ENCODE measurements around the gene PCDHGA7.
"Not testable (repeated sequence)": the region's sequence is repeated elsewhere in the genome, so short reads cannot be mapped to it uniquely, and the experiment has no call there.

The PCDHGA7 gene

DNA sequence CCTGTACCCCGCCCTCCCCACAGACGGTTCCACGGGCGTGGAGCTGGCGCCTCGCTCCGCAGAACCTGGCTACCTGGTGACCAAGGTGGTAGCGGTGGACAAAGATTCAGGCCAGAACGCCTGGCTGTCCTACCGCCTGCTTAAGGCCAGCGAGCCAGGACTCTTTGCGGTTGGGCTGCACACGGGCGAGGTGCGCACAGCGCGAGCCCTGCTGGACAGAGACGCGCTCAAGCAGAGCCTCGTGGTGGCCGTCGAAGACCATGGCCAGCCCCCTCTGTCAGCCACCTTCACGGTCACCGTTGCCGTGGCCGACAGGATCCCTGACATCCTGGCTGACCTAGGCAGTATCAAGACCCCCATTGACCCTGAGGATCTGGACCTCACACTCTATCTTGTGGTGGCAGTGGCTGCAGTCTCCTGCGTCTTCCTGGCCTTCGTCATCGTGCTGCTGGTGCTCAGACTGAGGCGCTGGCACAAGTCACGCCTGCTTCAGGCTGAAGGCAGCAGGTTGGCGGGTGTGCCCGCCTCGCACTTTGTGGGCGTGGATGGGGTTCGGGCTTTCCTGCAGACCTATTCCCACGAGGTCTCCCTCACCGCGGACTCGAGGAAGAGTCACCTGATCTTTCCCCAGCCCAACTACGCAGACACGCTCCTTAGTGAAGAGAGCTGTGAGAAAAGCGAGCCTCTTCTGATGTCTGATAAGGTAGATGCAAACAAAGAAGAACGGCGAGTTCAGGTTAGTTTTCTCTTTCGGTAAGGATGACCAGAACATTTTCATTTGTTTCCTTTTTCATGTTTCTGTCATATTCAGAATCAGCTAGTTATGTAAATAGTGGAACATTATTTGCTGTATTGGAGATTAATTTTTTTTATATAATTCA lies 16.3 kb upstream of the PCDHGA7 start:
- DNase-seq: no peak

GRCh38 chr5:141369994-141370848 lies 12.3 kb upstream of the PCDHGA7 start, which contains the start of gene PCDHGB3:
Gene PCDHGB3, plus strand, starts transcription at chr5:141370242. Its CDS starts 153 bp downstream, at chr5:141370395.
- DNase-seq: no peak

GRCh38 chr5:141371572-141372475 lies 10.7 kb upstream of the PCDHGA7 start:
- no peak for DNase-seq

DNA sequence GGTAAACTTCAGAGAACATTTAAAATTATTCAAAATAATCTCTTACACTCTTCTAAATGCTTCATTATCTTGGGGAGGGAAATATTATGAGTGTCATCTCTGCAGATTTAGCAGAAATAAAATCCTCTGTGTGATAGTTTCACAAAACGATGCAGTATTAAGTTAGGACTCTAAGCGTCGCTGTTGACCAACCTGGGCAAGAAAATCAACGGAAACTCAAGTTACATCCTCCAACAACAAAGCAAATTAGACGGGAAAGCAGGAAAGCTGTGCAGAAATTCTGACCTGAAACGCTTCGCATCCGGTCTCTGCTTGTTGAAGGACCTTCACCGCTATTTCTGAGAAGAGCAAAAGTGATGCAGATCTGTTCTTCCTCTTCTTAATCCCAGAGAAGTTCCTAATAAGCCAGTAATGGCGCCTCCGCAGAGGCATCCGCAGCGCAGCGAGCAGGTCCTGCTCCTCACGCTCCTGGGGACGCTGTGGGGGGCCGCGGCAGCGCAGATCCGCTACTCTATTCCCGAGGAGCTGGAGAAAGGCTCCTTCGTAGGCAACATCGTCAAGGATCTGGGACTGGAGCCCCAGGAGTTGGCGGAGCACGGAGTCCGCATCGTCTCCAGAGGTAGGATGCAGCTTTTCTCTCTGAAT lies 8.7 kb upstream of the PCDHGA7 start, which contains the start of gene PCDHGA6:
TSS of gene PCDHGA6 (plus strand) at position 219 of the 645 bp plus-strand sequence. CDS start at position 412, 193 bp downstream.
- DNase-seq: no peak

DNA sequence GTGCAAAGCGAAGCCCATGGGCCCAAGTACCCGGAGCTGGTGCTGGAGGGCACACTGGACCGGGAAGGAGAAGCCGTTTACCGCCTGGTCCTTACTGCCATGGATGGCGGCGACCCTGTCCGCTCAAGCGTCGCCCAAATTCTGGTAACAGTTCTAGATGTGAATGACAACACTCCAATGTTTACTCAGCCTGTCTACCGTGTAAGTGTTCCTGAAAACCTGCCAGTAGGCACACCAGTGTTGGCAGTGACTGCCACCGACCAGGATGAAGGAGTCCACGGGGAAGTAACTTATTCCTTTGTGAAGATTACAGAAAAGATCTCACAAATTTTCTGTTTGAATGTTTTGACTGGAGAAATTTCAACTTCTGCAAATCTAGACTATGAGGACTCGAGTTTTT lies 7.9 kb upstream of the PCDHGA7 start:
- no peak for DNase-seq

- DNase-seq: not testable (repeated sequence)
These were observed 6.9 kb upstream of the PCDHGA7 start for GRCh38 chr5:141375444-141376155.

- DNase-seq: no peak
These were observed 803 bp downstream of the PCDHGA7 start for GRCh38 chr5:141383345-141383744.

GRCh38 chr5:141384471-141385267 lies 2.1 kb downstream of the PCDHGA7 start:
- no peak for DNase-seq

GRCh38 chr5:141387557-141388311 lies 5.2 kb downstream of the PCDHGA7 start, which contains the start of gene PCDHGB4:
Gene PCDHGB4, plus strand, starts transcription at chr5:141387698. Its CDS starts 187 bp downstream, at chr5:141387885.
- DNase-seq: not testable (repeated sequence)

GRCh38 chr5:141388661-141389060 lies 6.1 kb downstream of the PCDHGA7 start:
- DNase-seq: no peak

DNA sequence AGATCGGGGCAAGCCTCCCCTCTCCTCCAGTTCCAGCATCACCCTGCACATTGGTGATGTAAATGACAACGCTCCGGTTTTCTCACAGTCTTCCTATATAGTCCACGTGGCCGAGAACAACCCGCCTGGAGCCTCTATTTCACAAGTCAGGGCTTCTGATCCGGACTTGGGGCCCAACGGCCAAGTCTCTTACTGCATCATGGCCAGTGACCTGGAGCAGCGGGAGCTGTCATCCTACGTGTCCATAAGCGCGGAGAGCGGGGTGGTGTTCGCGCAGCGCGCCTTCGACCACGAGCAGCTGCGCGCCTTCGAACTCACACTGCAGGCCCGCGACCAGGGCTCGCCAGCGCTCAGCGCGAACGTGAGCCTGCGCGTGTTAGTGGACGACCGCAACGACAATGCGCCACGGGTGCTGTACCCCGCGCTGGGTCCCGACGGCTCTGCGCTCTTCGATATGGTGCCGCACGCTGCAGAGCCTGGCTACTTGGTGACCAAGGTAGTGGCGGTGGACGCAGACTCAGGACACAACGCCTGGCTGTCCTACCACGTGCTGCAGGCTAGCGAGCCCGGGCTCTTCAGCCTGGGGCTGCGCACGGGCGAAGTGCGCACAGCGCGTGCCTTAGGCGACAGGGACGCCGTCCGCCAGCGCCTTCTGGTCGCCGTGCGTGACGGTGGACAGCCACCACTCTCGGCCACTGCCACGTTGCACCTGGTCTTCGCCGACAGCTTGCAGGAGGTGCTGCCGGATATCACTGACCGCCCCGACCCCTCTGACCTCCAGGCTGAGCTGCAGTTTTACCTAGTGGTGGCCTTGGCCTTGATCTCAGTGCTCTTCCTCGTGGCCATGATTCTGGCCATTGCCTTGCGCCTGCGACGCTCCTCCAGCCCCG lies 6.9 kb downstream of the PCDHGA7 start:
- no peak for DNase-seq

DNA sequence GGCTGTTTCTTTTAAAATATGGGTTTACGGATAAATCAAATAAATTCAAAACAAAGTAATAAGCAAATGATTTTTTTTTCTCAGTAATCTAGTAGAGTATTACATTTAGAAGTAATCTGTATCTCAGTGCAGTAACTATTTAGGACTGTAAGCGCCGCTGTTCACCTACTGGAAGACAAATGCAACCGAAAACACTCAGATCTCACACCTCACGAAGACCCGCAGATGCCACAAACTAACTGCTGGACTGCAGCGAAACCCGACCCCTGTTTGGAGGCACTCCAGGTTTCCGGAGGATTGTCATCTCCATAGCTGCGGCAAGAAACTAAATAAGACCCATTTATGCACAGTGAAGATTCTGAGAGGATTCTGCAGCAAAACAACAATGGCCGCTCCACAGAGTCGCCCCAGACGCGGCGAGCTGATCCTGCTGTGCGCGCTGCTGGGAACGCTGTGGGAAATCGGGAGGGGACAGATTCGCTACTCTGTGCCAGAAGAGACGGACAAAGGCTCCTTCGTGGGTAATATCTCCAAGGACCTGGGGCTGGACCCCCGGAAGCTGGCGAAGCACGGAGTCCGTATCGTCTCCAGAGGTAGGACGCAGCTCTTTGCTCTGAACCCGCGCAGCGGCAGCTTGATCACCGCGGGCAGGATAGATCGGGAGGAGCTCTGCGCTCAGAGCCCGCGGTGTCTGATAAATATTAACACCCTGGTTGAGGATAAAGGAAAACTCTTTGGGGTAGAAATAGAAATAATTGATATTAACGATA lies 10.1 kb downstream of the PCDHGA7 start, which contains the start of gene PCDHGA8:
TSS of gene PCDHGA8 (plus strand) at position 205 of the 770 bp plus-strand sequence. CDS start at position 386, 181 bp downstream.
- DNase-seq: no peak

DNA sequence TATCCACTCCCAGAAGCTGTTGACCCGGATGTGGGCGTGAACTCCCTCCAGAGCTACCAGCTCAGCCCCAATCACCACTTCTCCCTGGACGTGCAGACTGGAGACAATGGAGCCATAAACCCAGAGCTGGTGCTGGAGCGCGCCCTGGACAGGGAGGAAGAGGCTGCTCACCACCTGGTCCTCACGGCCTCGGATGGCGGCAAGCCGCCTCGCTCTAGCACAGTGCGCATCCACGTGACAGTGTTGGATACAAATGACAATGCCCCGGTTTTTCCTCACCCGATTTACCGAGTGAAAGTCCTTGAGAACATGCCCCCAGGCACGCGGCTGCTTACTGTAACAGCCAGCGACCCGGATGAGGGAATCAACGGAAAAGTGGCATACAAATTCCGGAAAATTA lies 10.7 kb downstream of the PCDHGA7 start:
- DNase-seq: no peak

DNA sequence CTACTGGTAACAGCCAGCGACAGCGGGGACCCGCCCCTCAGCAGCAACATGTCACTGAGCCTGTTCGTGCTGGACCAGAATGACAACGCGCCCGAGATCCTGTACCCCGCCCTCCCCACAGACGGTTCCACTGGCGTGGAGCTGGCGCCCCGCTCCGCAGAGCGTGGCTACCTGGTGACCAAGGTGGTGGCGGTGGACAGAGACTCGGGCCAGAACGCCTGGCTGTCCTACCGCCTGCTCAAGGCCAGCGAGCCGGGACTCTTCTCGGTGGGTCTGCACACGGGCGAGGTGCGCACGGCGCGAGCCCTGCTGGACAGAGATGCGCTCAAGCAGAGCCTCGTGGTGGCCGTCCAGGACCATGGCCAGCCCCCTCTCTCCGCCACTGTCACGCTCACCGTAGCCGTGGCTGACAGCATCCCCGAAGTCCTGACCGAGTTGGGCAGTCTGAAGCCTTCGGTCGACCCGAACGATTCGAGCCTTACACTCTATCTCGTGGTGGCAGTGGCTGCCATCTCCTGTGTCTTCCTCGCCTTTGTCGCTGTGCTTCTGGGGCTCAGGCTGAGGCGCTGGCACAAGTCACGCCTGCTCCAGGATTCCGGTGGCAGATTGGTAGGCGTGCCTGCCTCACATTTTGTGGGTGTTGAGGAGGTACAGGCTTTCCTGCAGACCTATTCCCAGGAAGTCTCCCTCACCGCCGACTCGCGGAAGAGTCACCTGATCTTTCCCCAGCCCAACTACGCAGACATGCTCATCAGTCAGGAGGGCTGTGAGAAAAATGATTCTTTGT lies 12.1 kb downstream of the PCDHGA7 start:
- not testable (repeated sequence) for DNase-seq

- DNase-seq: not testable (repeated sequence)
These were observed 15.4 kb downstream of the PCDHGA7 start, which contains the start of gene PCDHGB5 for GRCh38 chr5:141397756-141398551. Gene PCDHGB5, plus strand, starts transcription at chr5:141397947. Its CDS starts 181 bp downstream, at chr5:141398128.
